Stomach (tissue), 9 donors: ENCODE measurements around the gene CTSH. TPM values are rescaled to one million over a fixed set of nuclear protein-coding genes. Genes with fewer than 3 reads are reported as not detected.

Source experiments
- DNase-seq, 2 donors: peaks; one replicate each; pipeline versions ENCODE4 v3.0.0 to v3.0.0-alpha.2; 2013 to 2019
- H3K27ac ChIP-seq, 5 donors: fragments of 200-600 bp in 4 of 5; sonication (generic) in 4 of 5; one replicate each; pipeline ENCODE4 v1.5.1; 2013 to 2019; ENCODE audit warnings: mild to moderate bottlenecking in 1 of 5, moderate library complexity in 1 of 5
- H3K27me3 ChIP-seq, 3 donors: fragments of 200-600 bp; sonication (generic); one replicate each; pipeline ENCODE4 v1.5.1; 2017 to 2019; ENCODE audit warnings: mixed run types in 1 of 3
- H3K36me3 ChIP-seq, 4 donors: fragments of 200-600 bp; sonication (generic); 1 replicate in 3 of 4; 2 replicates in 1 of 4; pipeline ENCODE4 v1.5.1; 2016 to 2019
- H3K4me1 ChIP-seq, 4 donors: fragments of 200-600 bp; sonication (generic); one replicate each; pipeline ENCODE4 v1.5.1; 2016 to 2019
- H3K4me3 ChIP-seq, 4 donors: fragments of 200-600 bp; sonication (generic) in 3 of 4; one replicate each; pipeline ENCODE4 v1.5.1; 2016 to 2019; ENCODE audit warnings: mild to moderate bottlenecking in 1 of 4
- H3K9me3 ChIP-seq, 4 donors: fragments of 200-600 bp; sonication (generic); one replicate each; pipeline ENCODE4 v1.5.1; 2016 to 2019
- CTCF ChIP-seq, 7 experiments: fragments of 450-650 bp in 4 of 7; fragments of 200-600 bp in 3 of 7; sonication (generic) in 3 of 7; IDR thresholded peaks; one replicate each; pipeline ENCODE4 v1.5.1; 2016 to 2019; ENCODE audit warnings: antibody characterized with exemption in 7 of 7, control low read depth in 2 of 7, mild to moderate bottlenecking in 1 of 7
- EP300 ChIP-seq: sonication (generic); formaldehyde crosslinking; IDR thresholded peaks from one replicate; pipeline ENCODE4 v1.6.1; 2017; ENCODE audit warnings: antibody characterized with exemption
- POLR2A ChIP-seq, 4 donors: fragments of 450-650 bp; IDR thresholded peaks; one replicate each; pipeline ENCODE4 v1.6.1; 2016; ENCODE audit warnings: antibody characterized with exemption in 4 of 4, control low read depth in 2 of 4, mild to moderate bottlenecking in 1 of 4, moderate library complexity in 1 of 4
- POLR2AphosphoS5 ChIP-seq, 3 donors: sonication (generic); formaldehyde crosslinking; IDR thresholded peaks; one replicate each; pipeline ENCODE4 v1.6.1; 2016; ENCODE audit warnings: antibody characterized with exemption in 3 of 3
- WGBS, 5 donors: extraction: QIAGEN DNeasy Blood & Tissue Kit in 3 of 5; methylation state at CpG; one replicate each; pipeline versions ENCODE4 v1.1.5 to v1.1.7; 2013 to 2018; 5-methylcytosine and 5-hydroxymethylcytosine counted together
- intact Hi-C: fragments of 100-400 bp; cut with DNase I; formaldehyde crosslinking; loops from one replicate; pipeline ENCODE4 v1.15.1; 2023; ENCODE audit warnings: low total_unique reads
- polyA plus RNA-seq, 3 donors: library from polyadenylated mRNA; stranded (reverse); fragments of 200-250 nt; gene quantifications; one replicate each; pipeline ENCODE4 v1.2.3, GENCODE V29; 2013
- total RNA-seq, 5 donors: library from RNA; depleted of rRNA; stranded (reverse); fragments of >200 nt; gene quantifications; one replicate each; pipeline versions ENCODE4 v1.1.0 to v1.2.3, GENCODE V29; 2014 to 2016
- donor health status: healthy with polysubstance abuse.
- donor health status: Bipolar disorder and iron deficiency.
- donor health status: healthy.

Gene CTSH
- total and polyA plus RNA-seq, 8 donors: 79.3 to 386 (median 187) TPM

DNA sequence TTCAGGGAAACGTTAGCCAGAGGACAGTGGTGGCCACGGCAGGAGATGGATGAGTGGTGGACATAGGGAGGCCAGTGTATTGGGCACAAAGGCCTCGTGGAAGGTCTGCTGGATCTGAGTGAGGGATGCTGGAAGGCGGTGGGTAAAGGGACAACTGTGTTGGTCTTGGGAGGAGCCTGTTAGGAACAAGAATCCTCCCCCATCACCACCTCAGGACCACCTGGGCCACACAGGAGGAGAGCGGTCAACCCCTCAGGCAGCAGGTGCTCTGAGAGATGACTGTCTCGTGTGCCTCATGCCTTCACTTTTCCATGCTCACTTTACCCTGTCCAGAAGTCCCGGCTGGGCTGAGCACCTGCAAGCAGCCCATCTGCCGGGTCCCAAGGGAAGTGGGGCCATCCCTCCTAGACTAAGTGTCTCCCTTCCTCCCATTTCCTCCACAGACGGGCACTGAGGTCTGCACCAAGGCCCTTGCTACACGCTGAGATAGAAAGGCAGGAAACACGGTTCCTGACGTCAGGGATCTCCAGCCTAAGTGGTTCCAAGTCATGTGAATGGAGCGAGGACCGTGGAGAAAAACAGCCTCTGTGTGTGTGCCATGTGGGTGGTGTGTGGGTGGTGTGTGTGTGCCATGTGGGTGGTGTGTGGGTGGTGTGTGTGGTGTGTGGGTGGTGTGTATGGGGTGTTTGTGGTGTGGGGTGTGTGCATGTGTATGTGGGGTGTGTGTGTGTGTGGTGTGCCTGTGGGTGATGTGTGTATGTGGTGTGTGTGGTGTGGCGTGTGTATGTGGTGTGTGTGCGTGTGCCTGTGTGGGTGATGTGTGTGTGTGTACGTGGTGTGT, 47.8 kb upstream of the CTSH start:
- WGBS, 5 donors: 76 to 86% (median 82%) methylated on average over 17 of the region's 17 CpGs
- no peaks in the 10 kb centered on the region for H3K9me3 ChIP-seq
- H3K27me3 ChIP-seq: no peaks in the 10 kb centered on the region
- no peaks in the 10 kb centered on the region for H3K36me3 ChIP-seq
- DNase-seq: peak in 1 of 2 donors; percentile 56
- no peak overlapping the region for H3K27ac ChIP-seq
- H3K4me3 ChIP-seq: no peak overlapping the region
- H3K4me1 ChIP-seq: peaks cover 15 to 44% (median 28%) of the 10 kb centered on the region in 4 donors
- intact Hi-C loops: no loop called here
- TF ChIP-seq POLR2A (IDR thresholded peaks at IDR 0.05): no peak

- no peaks in the 10 kb centered on the region for H3K9me3 ChIP-seq
- H3K4me1 ChIP-seq: peaks cover 15 to 45% (median 28%) of the 10 kb centered on the region in 4 donors
- 80 to 91% (median 80%) methylated on average over 14 to 15 of the region's 15 CpGs for WGBS, 5 donors
- DNase-seq: peak in 1 of 2 donors; percentile 50
- H3K27me3 ChIP-seq: no peaks in the 10 kb centered on the region
- intact Hi-C loops: no loop called here
- no peak overlapping the region for H3K4me3 ChIP-seq
- H3K27ac ChIP-seq: no peak overlapping the region
- no peak for TF ChIP-seq EP300
- TF ChIP-seq POLR2A (IDR thresholded peaks at IDR 0.05): no peak
- TF ChIP-seq POLR2AphosphoS5 (IDR thresholded peaks at IDR 0.05): no peak
- TF ChIP-seq CTCF (IDR thresholded peaks at IDR 0.05): no peak
- no peaks in the 10 kb centered on the region for H3K36me3 ChIP-seq
Measured at GRCh38 chr15:78991879-78992278, 47.0 kb upstream of the CTSH start.

- Histone ChIP-seq H3K9me3 (no peaks in the 10 kb centered on the region), H3K36me3 (no peaks in the 10 kb centered on the region), H3K4me3 (no peak overlapping the region), H3K4me1 (peaks cover 15 to 45% (median 28%) of the 10 kb centered on the region in 4 donors), H3K27ac (no peak overlapping the region), H3K27me3 (no peaks in the 10 kb centered on the region)
- no peak for TF ChIP-seq EP300
- TF ChIP-seq POLR2A (IDR thresholded peaks at IDR 0.05): no peak
- intact Hi-C loops: no loop called here
- no peak for DNase-seq
- 76 to 91% (median 88%) methylated on average over 10 of the region's 10 CpGs for WGBS, 5 donors
Measured at GRCh38 chr15:78991476-78991875, 46.6 kb upstream of the CTSH start.

- WGBS, 5 donors: 50 to 70% (median 64%) methylated on average over 1 of the region's 1 CpG
- no peaks in the 10 kb centered on the region for H3K36me3 ChIP-seq
- H3K9me3 ChIP-seq: no peaks in the 10 kb centered on the region
- DNase-seq: no peak
- no peaks in the 10 kb centered on the region for H3K27me3 ChIP-seq
- no peak overlapping the region for H3K4me3 ChIP-seq
- peak overlapping the region in 3 of 5 donors; percentile 17 to 83 (median 74) for H3K27ac ChIP-seq
- intact Hi-C loops: no loop called here
- peaks cover 15 to 45% (median 28%) of the 10 kb centered on the region in 4 donors for H3K4me1 ChIP-seq
- TF ChIP-seq EP300 (no peak), POLR2A (IDR thresholded peaks at IDR 0.05) (no peak), CTCF (IDR thresholded peaks at IDR 0.05) (no peak), POLR2AphosphoS5 (IDR thresholded peaks at IDR 0.05) (no peak)
Measured at GRCh38 chr15:78990278-78990677, 45.4 kb upstream of the CTSH start.

DNA sequence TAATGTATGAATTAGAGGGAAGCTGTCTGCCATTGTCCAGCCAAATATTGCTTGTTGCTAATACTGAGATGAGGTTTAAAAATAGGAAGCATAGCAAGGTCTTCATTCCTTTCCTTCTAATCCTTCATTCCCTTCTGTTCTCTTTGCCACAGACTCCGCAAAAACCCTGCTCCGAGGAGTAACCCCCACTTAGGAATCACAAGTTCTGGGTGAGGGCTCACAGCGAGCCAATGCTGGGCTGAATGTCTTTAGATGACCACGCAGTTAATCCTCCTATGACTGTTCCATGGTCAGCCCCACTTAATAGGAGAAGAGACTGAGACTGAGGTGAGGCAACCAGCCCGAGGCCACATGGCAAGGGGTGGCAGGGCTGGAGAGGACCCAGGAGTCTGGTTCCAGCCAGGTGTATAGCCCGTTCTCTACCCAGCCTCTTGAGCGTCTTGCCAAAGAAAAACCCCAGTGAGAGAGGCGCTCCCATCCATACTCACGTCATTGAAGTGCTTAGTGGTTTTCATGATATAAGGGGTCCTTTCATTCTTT, 44.9 kb upstream of the CTSH start:
- TF ChIP-seq CTCF (IDR thresholded peaks at IDR 0.05) (no peak), POLR2AphosphoS5 (IDR thresholded peaks at IDR 0.05) (no peak), POLR2A (IDR thresholded peaks at IDR 0.05) (no peak), EP300 (no peak)
- Histone ChIP-seq H3K4me3 (no peak overlapping the region), H3K27me3 (no peaks in the 10 kb centered on the region), H3K4me1 (peaks cover 15 to 45% (median 28%) of the 10 kb centered on the region in 4 donors), H3K9me3 (no peaks in the 10 kb centered on the region), H3K27ac (peak overlapping the region in 4 of 5 donors; percentile 27 to 83 (median 52)), H3K36me3 (no peaks in the 10 kb centered on the region)
- intact Hi-C loops: no loop called here
- WGBS, 5 donors: 88 to 94% (median 91%) methylated on average over 9 of the region's 9 CpGs
- DNase-seq: no peak
